Coronary artery (tissue), 2 donors: ENCODE measurements around the gene HTR2C.
"Not testable (repeated sequence)": the region's sequence is repeated elsewhere in the genome, so short reads cannot be mapped to it uniquely, and the experiment has no call there.

Experiments
- DNase-seq: peaks from one replicate; pipeline ENCODE4 v3.0.0-alpha.2; 2017; ENCODE audit warnings: low spot score
- H3K27ac ChIP-seq, 2 donors: fragments of 200-600 bp; sonication (generic); one replicate each; pipeline ENCODE4 v1.5.1; 2016 to 2019
- H3K4me3 ChIP-seq: fragments of 200-600 bp; sonication (generic); 2 replicates; pipeline ENCODE4 v1.5.1; 2016; ENCODE audit warnings: mild to moderate bottlenecking, moderate library complexity
- TF ChIP-seq, protein P1 (sequence below): fragments of 200-600 bp; sonication (generic); IDR thresholded peaks from one replicate; pipeline ENCODE4 v1.5.1; 2019; ENCODE audit warnings: antibody characterized with exemption

The HTR2C gene

DNA sequence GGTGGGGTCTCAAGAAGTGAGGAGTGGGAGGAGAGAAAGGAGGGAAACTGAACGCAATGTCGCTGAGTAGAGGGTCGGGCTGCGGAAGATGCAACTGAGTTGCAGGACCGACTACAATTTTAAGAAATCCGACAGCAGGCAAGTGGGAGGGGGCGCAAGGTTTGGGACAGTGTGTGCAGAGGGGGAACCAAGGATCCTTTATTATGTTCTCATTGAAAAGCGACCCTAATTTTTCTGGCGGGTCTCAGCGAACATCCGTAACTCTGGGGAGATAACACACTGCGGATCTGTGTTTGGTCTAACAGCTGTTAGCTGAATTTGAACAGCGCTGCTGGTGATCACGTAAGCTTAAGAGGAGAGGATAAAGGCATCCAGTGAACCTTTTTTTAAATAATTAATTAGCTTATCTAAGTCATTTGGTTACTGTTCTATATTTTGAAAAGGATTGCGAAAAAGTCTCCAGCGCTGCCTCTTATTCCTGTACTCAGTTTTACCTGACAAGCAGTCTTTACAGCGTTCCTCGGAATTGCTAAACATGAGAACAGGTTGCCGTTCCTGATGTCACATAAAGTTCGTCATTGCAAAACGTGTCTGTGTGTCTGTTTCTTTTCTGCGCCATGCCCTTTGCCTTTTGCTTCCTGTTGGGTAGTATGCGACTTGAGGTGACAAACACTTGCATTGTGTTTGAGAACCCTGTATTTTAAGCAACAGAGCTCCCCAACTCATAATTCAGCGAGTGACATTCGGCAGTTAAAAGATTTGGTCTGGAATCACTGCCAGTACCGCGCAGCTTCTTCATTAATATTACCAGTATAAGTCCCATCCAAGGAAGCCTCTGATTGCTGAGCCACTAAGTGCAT is 1.3 kb downstream of the HTR2C start:
- H3K4me3 ChIP-seq: no peak overlapping the region
- TF ChIP-seq, protein P1, sequence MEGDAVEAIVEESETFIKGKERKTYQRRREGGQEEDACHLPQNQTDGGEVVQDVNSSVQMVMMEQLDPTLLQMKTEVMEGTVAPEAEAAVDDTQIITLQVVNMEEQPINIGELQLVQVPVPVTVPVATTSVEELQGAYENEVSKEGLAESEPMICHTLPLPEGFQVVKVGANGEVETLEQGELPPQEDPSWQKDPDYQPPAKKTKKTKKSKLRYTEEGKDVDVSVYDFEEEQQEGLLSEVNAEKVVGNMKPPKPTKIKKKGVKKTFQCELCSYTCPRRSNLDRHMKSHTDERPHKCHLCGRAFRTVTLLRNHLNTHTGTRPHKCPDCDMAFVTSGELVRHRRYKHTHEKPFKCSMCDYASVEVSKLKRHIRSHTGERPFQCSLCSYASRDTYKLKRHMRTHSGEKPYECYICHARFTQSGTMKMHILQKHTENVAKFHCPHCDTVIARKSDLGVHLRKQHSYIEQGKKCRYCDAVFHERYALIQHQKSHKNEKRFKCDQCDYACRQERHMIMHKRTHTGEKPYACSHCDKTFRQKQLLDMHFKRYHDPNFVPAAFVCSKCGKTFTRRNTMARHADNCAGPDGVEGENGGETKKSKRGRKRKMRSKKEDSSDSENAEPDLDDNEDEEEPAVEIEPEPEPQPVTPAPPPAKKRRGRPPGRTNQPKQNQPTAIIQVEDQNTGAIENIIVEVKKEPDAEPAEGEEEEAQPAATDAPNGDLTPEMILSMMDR: no peak
- H3K27ac ChIP-seq: no peak overlapping the region
- DNase-seq: no peak

DNA sequence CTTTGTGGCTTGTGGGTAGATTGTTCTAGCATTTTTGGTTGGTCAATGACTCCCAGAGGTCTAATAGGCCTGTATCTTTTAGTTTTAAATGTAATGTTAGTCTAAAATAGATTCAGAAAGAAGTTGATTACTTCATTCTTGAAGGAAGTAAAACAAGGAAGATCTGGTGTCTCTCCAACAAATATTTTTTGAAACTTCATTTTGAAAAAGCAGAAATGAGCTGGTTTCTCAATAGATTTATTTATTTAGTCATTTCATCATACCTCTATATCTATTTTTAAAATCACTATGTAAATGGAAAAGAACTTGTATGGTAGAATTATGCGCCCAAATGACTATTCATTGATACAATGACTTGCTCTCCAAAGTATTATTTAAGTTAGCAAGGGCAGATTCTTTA is 7.2 kb downstream of the HTR2C start:
- DNase-seq: no peak
- H3K27ac ChIP-seq: no peak overlapping the region
- TF ChIP-seq, protein P1: no peak
- H3K4me3 ChIP-seq: no peak overlapping the region

DNA sequence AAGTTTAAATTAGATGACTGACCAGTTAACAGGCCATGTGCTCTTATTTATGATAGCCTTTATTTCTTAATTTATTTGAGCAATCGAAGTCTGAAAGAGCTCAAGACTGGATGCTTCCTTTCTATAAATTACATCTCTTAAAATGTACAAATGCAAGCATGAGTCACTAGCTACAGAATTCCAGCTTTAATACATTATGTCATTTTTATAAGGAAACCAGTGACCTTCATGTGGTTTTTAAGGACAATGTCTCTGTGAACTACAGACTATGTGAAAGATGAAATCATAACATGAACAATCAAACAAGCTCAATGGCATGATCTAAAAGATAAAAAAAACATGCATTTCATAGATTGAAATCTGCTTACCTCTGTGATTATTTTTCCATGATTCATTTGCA is 15.4 kb downstream of the HTR2C start:
- H3K4me3 ChIP-seq: no peak overlapping the region
- DNase-seq: no peak
- TF ChIP-seq, protein P1: no peak
- H3K27ac ChIP-seq: no peak overlapping the region

DNA sequence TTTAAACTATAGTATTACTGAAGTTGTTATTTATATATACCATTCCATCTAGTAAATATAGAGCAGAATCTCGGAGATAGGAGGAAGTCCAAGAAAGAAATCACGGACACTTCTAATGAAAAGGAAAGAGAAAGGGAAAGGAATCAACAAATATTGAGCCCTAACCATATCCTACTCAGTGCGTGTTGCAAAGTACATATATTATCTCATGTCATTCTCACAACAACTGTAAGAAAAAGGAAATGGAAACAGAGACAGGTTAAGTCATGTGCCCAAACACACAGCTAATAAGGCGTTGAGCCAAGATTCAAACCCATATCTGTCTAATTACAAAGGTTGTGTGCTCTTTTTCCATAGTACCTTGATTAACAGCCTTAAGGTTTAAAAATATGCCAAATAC is 16.0 kb downstream of the HTR2C start:
- TF ChIP-seq, protein P1: no peak
- Histone ChIP-seq H3K4me3 (no peak overlapping the region), H3K27ac (no peak overlapping the region)
- DNase-seq: no peak

DNA sequence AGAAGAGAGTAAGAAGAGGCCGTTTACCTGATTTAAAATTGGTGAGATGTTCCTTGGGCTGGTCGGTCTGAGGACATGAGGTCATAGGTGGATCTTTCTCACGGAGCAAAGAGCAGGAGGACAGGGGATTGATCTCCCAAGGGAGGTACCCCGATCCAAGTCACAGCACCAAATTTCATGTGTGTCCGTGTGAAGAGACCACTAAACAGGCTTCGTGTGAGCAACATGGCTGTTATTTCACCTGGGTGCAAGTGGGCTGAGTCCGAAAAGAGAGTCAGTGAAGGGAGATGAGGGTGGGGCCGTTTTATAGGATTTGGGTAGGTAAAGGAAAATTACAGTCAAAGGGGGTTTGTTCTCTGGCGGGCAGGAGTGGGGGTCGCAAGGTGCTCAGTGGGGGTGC is 22.7 kb downstream of the HTR2C start:
- H3K4me3 ChIP-seq, DNase-seq, H3K27ac ChIP-seq: not testable (repeated sequence)

DNA sequence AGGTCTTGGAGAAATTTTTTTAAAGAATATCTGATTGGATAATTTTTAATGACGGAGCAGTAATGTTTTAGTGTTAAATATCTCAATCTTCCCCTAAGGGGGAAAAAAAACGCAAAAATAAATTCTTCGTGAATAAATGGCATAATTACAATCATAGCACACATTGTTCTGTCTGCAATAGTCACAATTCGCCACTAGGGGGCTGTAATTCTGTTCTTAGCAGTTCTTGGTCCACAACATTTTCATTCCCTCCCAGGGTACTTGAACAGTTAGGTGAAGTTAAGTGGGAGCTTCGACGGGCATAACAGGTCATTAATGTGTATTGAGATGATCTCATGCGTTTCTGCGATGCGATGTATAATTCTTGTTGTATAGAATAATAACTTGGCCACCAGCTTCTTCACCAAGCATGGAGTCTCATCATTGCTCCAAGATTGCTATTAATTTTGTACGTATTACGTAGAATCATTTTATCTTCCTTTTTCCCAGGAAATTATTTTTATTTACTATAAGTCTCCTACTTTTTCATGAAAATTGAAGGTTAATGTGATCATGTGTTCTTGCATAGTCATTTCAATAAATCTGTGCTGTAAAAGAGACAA is 27.2 kb downstream of the HTR2C start:
- H3K27ac ChIP-seq: no peak overlapping the region
- TF ChIP-seq, protein P1: peak; percentile 75
- no peak for DNase-seq
- no peak overlapping the region for H3K4me3 ChIP-seq

DNA sequence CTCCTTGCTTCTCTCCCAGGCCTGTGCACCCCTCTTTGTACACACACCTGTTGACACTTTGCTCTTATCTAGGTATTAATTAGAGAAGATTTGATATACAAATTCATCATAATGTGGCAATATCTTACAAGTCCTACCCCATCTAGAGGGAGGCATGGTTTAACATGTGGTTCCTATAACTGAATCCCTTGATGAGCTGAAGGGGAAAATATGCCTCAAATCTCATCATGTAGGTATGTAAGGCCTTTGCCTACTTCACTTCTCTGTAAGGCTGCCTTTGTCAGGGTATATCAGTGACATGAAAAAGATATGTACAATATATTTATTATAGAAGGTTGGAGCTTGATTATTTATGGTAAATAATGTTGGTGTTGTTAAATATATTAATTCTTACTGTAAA is 31.9 kb downstream of the HTR2C start:
- Histone ChIP-seq H3K27ac (no peak overlapping the region), H3K4me3 (no peak overlapping the region)
- TF ChIP-seq, protein P1: no peak
- DNase-seq: no peak
